HG03060 (cell line): ENCODE data around the gene GPR142.

ENCODE experiments used
- ATAC-seq: cut with Tn5 transposase; IDR thresholded peaks from one replicate; pipeline ENCODE4 v1.9.1; 2021; ENCODE audit warnings: low read depth, moderate number of reproducible peaks; ENCODE audit not compliant: unreplicated experiment

The GPR142 gene, protein sequence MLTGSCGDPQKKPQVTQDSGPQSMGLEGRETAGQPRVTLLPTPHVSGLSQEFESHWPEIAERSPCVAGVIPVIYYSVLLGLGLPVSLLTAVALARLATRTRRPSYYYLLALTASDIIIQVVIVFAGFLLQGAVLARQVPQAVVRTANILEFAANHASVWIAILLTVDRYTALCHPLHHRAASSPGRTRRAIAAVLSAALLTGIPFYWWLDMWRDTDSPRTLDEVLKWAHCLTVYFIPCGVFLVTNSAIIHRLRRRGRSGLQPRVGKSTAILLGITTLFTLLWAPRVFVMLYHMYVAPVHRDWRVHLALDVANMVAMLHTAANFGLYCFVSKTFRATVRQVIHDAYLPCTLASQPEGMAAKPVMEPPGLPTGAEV

DNA sequence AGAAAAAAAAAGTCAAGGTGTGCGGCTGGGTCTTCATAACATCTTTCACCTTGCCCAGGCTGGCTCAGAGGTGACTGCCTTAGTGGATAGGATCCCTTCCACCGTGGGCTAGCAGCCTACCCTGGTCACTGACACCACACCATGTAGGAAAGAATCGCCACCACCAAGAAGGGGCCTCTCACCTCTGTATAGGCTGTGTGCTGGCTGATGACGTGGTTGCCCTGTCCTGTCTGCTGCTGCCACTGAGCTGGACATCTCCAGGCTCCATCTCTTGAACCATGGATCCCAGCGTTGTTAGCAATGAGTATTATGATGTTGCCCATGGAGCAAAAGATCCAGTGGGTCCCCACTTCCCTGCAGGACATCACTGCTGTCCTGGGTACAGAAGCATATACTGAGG is at the start of gene GPR142:
GPR142 (plus strand) TSS at position 301 of the 400 bp plus-strand sequence. CDS start 2,035 bp downstream, outside the sequence.
- no peak for ATAC-seq

DNA sequence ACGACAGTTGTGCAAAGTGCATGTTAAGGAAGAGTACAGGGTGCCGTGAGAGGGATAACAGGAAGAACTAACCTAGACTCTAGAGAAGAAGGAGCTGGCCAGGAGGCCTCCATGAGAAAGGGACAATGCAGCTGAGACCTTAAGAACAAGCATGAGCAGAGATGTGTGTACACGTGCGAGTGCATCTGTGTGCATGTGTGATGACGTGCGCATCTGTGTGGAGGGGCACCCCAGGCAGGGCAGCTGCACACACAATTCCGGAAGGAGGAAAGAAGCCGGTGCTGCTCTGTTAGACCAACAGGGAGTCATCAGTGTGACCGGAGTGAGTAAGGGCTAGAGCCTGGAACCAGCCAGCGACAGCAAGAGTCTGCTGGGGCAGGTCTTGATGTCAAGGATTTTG is 48.9 kb upstream of the GPR142 start:
- no peak for ATAC-seq

DNA sequence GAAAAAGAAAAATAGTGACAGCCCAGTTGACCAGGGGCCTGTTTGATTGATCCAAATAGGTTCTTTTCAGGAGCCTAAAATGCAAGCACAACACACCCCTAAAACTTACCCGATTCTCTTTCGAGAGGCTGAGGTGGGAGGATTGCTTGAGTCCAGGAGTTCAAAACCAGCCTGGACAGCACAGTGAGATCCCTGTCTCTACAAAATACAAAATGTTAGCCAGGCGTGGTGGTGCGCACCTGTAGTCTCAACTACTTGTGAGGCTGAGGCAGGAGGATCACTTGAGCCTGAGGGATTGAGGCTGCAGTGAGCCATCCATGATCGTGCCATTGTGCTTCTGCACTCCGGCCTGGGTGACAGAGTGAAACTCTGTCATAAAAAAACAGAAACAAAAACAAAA is 42.8 kb upstream of the GPR142 start:
- no peak for ATAC-seq

DNA sequence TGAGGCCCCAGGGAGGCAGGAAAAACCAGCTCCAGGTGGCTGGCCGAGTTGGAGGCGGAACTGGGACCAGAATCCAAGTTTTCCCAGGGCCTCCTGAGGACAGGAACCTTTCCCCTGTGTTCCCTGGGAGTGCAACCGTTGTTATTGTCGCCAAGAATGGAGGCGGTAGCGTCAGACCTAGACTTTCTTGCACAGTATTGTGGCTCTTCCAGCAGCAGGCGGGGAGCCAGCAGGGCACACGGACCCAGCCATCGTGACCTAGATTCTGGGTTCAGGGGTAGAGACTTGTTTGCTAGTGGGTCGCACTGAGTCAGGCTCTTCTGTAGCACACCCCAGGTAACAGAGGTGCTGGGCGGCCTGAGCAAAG is 41.9 kb upstream of the GPR142 start:
- no peak for ATAC-seq

DNA sequence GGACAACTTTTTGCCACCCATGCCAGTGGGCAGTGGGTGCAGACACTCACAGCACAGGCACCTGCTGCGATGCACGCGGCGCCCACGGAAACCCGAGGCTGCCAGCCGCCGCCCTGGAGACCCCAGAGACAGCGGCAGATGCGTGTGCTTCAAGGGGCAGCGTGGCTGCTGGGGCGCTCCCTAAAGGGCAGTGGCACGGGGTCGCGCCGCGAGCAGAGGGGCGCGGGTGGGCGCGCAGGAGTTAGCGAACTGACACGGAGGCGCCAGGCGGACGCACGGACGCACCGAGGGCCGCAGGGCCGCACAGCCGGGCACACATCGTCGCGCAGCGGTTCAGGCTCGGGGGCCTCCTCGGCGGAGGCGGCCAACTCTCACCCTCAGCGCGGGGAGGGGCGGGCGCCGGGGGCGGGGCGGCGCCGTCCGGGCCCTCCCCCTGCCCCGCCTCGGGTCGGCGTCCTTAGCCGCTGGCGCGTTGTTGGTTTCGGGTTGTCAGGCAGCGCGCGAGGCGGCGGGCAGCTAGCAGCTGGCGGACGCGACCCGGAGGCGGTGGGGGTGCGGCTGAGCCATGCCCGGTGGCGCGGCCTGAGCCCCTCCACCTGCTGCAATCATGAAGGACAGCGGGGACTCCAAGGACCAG is 41.4 kb upstream of the GPR142 start, which contains the start of gene KIF19:
KIF19 (plus strand) TSS at position 484 of the 637 bp plus-strand sequence; CDS start at position 608, 124 bp downstream.
- no peak for ATAC-seq

DNA sequence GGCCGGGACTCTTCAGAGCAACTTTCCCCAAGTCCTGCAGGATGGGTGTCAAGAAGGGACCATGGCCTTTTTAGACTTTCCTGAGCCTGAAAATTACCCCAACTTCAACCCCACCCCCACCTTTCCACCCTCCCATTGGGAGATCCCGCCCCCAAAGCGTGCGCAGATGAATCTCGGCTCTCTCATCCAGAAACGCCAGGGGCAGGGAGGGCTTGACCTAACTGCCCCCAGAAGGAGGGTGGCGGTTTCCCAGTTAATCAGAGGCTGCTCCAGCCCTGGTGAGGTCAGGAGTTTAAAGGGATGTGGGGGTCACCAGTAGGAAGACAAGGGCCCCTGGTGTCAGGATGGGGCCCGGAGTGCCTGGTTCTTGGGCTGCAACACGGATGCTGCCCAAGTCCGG is 40.8 kb upstream of the GPR142 start:
- ATAC-seq, result no peak

DNA sequence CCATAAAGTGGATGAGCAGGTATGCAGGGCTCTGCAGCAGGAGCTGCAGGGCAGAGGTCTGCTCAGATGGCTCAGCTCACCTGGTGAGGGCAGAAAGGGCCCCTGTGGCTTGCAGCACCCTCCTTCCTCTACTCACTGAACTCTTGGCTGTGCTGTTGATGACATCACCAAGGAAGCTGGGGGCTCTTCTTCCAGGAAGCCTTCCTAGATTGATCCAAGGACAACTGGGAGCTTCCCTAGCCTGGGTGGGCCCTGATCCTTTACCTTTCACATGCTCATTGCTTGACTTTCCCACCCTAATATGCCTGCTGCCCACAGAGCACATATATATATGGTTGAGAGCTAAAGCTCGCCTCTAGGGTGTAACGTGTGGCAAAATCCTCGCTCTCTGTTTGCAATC is 38.8 kb upstream of the GPR142 start:
- ATAC-seq, result no peak

DNA sequence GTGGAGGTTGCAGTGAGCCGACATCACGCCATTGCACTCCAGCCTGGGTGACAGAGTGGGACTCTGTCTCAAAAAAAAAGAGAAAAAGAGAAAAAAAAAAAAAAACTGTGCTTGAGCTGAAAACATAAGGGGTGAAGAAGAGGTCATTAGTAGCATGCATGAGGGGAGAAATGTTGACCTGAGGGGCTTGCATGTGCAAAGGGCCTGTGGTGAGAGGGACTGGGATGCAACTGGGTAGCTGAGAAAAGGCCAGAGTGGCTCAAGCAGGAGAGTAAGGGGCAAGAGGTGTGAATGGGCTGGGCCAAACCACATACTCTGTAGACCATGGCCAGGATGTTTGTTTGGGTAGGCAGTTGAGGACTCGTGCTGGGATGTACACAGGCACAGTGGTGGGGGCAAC is 37.9 kb upstream of the GPR142 start:
- no peak for ATAC-seq

DNA sequence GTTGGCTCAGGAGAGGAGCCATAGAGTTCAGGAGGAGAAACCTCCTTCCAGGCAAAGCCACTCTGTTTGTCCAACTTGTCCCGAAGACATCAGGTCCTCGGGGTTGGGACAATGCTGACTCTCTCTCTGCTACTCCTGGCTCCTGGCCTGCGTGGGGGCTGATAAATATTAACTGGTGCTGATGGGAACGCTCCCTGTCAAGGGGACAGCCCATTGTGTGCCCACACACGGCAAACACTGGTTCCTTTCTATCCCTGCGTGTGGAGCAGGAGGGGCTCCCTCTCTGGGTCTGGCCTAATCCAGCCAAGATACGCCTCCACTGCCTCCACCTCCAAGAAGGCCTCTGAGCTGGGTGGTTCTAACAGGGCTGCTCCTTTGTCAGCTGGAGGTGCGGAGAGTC is 36.9 kb upstream of the GPR142 start:
- ATAC-seq, result no peak

DNA sequence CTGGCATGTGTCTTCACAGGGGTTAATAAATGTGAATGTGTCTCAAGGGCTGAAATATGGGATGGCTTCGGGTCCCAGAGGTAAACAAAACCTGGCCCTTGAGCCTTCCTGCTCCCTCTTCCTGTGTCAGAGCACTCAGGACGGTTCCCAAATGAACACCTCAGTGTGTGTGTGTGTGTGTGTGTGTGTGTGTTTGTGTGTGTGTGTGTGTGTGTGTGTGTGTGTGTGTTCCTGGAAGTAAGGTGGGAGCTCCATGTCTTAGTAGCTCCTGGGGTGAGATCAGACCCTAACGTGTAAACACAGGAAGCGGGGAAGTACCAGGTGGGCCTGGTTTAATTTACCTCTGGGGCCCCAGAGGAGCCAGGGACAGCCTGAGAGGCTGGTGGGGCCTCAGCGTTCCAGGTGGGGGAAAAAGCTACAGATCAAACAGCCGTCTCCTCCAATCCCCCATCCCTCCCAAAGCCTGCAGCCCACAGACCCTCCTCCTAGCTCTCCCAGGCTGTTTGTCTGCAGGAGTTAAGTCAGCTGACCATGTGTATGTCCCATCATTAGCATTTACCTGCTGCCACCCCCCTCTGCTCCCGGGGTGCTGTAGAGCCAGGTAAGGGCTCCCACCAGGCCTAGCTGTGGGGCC is 35.2 kb upstream of the GPR142 start:
- no peak for ATAC-seq

DNA sequence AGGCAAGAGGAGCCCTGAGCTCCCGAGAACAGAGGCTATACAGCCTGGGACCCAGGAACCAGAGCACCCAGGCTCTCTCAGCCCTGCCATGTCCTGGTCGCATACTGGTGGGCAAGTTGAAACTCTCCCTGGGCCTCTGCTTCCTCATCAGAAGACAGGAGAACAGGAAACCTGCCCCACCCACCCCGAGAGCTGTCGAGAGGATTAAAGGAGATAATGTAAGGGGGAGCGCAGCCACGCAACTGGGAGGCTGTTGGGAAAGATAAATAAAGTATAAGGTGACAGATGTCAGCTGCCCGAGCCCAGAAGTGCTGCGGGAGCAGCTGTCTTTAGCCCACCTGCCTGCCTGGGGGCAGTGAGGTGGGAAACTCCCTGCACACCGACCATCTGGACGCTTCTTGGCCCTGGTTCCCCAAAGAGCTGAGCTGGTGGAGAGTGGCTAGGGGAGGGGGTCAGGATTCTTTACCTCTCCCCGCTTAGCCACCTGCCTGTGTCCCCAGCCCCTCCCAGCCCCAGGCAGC is 34.5 kb upstream of the GPR142 start:
- ATAC-seq, result no peak

DNA sequence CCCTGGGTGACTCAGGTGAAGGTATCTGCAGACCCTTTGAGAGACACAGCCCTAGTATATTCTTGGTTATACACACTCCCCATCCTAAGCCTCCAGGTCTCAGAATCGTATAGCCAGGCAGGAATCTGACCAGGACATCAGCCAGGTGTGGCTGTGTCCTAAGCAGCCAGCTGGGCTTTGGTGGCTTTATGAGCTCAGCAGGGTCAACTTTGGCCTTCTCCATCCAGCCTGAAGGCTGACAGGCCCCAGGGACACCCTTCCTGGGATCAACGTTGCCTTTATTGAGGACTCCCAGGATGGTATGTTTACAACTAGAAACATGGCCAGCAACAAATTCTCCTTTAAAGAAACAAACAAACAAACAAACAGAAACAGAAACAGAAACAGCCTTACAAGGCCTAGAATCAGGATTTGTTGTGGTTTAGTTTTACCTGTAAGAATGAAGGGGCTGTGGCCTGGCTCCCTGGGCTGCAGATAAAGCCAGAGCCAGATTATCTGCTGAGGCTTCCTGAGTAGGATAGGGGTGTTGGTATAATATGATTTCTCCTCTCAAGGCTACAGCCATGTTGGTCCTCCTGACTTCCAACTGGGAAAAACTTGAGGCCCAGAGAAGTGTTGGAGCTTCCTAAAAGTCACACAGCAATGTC is 32.8 kb upstream of the GPR142 start:
- no peak for ATAC-seq

DNA sequence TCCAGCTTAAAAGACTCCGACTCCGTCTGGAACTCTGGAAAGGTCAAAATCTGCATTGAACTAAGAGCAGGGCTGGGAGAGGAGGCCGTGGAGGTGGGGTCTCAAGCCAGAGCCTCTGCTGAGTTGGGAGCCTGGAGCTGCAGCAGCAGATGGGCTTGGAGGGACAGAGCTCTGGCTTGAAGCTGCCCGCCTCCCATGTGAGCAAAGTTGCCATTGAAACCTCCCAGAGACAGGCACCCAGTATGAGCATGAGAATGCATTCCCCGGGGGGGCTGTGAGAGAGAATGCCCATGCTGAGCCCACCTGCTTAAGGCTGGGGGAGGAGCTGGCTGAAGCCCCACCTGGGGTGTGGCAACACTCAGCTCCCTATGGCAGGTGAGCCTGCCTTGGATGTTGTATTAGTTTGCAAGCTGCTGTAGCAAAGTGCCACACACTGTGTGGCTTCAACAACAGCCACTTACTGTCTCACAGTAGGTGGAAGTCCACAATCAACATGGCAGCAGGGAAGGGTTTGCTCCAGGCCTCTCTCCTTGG is 31.7 kb upstream of the GPR142 start:
- ATAC-seq, result no peak

DNA sequence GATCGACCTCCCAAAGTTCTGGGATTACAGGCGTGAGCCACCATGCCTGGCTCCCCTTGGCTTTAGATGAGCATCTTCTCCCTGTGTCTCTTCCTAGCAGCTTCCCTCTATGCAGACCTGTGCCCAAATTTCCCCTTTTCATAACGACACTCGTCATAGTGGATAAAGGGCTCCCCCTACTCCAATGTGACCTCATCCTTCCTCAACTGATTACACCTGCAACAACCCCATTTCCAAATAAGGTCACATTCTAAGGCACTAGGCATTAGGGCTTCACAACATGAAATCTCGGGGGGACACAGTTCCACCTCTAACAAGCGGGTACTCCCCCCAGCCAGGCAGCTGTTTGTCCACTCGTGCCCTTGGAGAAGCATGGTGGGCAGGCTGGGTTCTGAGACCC is 31.0 kb upstream of the GPR142 start:
- ATAC-seq, result no peak

DNA sequence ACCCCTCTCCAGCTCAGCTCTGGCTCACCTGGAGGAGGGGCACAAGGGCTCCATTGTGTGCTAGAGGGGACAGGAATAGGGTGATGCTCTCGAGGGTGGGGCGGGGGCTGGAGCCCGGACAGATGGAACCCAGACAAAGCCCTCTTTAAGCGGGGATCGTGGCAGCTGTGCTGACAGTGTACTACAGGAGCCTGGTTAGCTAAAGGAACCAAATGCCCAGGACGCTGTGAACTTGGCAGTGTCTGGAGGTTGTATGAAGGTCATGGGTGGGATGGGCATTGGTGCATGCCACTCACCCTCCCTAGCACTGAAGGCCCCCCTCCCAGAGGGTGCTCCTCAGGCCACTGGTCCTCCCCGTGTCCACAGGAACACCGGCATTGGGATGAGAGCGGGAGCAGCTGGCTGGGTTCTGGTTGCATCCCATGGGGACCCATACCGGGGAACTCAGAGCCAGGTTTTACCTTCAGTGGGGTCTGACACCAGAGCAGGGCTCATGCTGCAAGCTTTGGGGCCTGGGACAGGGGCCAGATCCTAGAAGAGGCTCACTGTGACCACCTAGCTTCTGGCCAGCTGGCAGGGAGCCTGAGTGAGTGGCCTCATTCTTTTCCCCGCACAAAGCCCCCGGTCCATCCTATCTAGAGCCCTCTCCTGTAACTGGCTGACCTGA is 29.3 kb upstream of the GPR142 start:
- ATAC-seq, result no peak

DNA sequence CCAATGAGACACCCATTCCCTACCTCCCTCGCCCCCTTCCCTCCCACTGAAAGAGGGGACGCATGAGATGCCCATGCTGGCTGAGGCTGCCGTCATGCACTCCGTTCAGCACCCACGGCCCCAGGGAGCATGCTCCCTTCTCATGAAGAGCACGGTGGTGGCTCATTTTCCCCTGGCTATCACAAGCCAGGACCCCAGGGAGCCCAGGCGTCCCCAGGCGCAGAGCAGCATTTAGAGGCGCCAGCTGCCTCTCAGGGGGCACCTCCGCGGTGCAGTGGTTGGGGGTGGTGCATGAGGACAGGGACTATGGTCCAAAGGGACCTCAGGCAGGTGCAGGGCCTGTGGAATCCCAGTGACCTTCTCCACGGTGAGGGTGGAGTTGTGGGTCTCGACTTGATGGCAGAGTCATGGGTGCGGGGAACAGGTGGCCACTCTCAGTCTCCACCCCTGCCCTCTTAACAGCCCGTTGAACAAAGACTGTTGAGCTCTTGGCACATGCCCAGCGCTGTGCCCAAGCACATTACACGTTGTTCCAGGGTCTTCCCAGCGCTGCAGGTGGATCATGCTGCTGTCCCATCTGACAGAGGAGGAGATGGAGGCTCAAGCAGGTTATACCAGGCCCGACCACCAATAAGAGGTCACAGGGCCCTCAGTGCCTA is 27.6 kb upstream of the GPR142 start:
- ATAC-seq, result no peak

DNA sequence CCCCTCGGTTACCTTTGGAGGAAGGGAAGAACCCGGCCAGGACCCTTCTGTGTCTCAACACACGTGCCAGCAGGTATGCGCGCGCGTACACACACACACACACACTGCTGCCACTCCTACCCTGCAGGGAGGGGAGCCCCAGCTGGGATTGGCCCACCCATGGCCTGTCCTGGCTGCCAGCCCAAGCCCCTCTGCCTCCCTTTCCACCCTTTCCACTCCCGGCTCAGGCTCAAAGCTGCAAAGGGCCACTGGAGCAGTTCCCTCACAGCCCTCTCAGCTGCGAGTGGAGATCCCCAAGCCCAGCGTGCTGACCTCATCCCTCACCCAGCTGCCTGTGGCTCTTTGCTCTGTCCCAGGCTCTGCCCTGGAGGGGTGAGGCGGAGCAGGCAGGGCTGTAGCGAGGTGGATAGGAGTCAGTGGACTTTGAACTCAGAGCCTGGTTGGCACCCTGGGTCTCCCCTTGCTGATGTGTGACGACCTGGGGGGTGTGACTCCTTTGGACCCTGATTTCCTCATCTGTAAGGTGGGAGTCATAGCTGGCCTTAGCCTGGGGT is 26.8 kb upstream of the GPR142 start:
- ATAC-seq, result no peak

DNA sequence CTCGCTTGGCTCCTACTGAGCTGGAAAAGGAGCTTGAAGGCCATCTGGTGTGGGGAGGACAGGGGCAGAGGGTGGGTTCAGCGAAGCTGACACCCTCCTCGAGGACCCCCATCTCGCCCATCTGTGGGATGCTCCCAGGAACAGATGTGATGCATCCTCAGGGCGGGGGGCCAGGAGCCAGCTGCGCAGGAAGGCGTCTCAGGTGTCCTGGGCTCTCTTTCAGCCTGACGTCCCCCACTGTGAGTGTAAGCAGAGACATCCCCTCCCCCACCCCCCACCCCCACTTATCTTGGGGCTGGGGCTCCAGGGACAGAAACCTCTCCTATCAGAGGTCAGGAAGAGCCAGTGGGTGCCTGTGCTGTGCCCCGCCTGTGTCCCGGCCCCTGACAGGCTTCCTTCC is 25.1 kb upstream of the GPR142 start:
- ATAC-seq, result no peak

DNA sequence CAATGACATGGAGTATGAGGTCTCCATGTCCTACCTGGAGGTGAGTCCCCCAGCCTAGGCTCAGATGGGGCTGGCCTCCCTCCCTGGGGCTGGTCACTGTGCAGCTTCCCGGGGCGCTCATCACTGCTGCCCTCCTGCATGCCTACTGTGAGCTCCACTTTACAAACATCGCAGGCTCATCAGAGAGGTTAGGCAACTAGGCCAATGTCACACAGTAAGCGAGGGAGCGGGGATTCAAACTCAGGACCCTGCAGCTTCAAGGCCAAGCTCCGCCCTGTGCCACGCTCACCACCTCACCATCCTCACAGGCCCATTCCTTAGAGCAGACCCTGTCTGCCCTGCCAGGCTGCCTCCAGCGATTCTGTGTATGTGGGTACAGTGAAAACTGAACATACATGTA is 24.2 kb upstream of the GPR142 start:
- ATAC-seq, result no peak
